ENCODE results near the gene MYH15. TPM values are rescaled to one million over a fixed set of nuclear protein-coding genes. Genes with fewer than 3 reads are reported as not detected.

The MYH15 gene
- total RNA-seq, 4 donors from 2014 or later = 0.10 to 0.27 (median 0.13) TPM; not detected in 1

- H3K4me1 ChIP-seq = no peaks in the 10 kb centered on the region
- intact Hi-C loops (cut with DNase I; ENCODE audit: low total_unique reads) = no loop called here
These were observed 68.9 kb downstream of the MYH15 start for GRCh38 chr3:108441518-108441917.

GRCh38 chr3:108441071-108441507 is 69.3 kb downstream of the MYH15 start:
- H3K9me3 ChIP-seq = no peaks in the 10 kb centered on the region
- no peaks in the 10 kb centered on the region for H3K36me3 ChIP-seq
- intact Hi-C loops (cut with DNase I; ENCODE audit: low total_unique reads) = no loop called here
- H3K27me3 ChIP-seq = no peaks in the 10 kb centered on the region
- ATAC-seq (no peak), DNase-seq (no peak)
- no peak for TF ChIP-seq CTCF (IDR thresholded peaks at IDR 0.05 in 4 of 5, conservative IDR thresholded peaks at IDR 0.05 in 1 of 5)
- TF ChIP-seq POLR2A (IDR thresholded peaks at IDR 0.05) = no peak
- H3K4me1 ChIP-seq = no peaks in the 10 kb centered on the region
- in situ Hi-C loops (cut with MboI; ENCODE audit: low sequenced_read_pairs in 4 of 4) = no loop called here
- no peak overlapping the region for H3K4me3 ChIP-seq
- no peak overlapping the region for H3K27ac ChIP-seq

More at GRCh38 chr3:108441518-108441917, 68.9 kb downstream of the MYH15 start:
- no peak overlapping the region for H3K4me3 ChIP-seq
- DNase-seq (no peak), ATAC-seq (no peak)
- H3K36me3 ChIP-seq = no peaks in the 10 kb centered on the region
- in situ Hi-C loops (cut with MboI; ENCODE audit: low sequenced_read_pairs in 4 of 4) = no loop called here
- H3K27me3 ChIP-seq = no peaks in the 10 kb centered on the region
- no peak overlapping the region for H3K27ac ChIP-seq
- H3K9me3 ChIP-seq = no peaks in the 10 kb centered on the region
- TF ChIP-seq CTCF (IDR thresholded peaks at IDR 0.05 in 4 of 5, conservative IDR thresholded peaks at IDR 0.05 in 1 of 5) = no peak
- no peak for TF ChIP-seq POLR2A (IDR thresholded peaks at IDR 0.05)

GRCh38 chr3:108438542-108438941 is 71.9 kb downstream of the MYH15 start:
- Histone ChIP-seq H3K4me1 (no peaks in the 10 kb centered on the region), H3K27ac (no peak overlapping the region), H3K4me3 (no peak overlapping the region), H3K27me3 (no peaks in the 10 kb centered on the region), H3K36me3 (no peaks in the 10 kb centered on the region), H3K9me3 (no peaks in the 10 kb centered on the region)
- ATAC-seq (no peak), DNase-seq (no peak)
- TF ChIP-seq CTCF (IDR thresholded peaks at IDR 0.05 in 4 of 5, conservative IDR thresholded peaks at IDR 0.05 in 1 of 5) (no peak), POLR2A (IDR thresholded peaks at IDR 0.05) (no peak)
- in situ Hi-C loops (cut with MboI; ENCODE audit: low sequenced_read_pairs in 4 of 4) = no loop called here
- intact Hi-C loops (cut with DNase I; ENCODE audit: low total_unique reads) = no loop called here

GRCh38 chr3:108437439-108437838 is 73.0 kb downstream of the MYH15 start:
- no peaks in the 10 kb centered on the region for H3K36me3 ChIP-seq
- no peaks in the 10 kb centered on the region for H3K27me3 ChIP-seq
- intact Hi-C loops (cut with DNase I; ENCODE audit: low total_unique reads) (no loop called here), in situ Hi-C loops (cut with MboI; ENCODE audit: low sequenced_read_pairs in 4 of 4) (no loop called here)
- no peak overlapping the region for H3K27ac ChIP-seq
- DNase-seq (no peak), ATAC-seq (no peak)
- no peak for TF ChIP-seq CTCF (IDR thresholded peaks at IDR 0.05 in 4 of 5, conservative IDR thresholded peaks at IDR 0.05 in 1 of 5)
- TF ChIP-seq POLR2A (IDR thresholded peaks at IDR 0.05) = no peak
- H3K4me3 ChIP-seq = no peak overlapping the region
- H3K4me1 ChIP-seq = no peaks in the 10 kb centered on the region
- H3K9me3 ChIP-seq = no peaks in the 10 kb centered on the region

- H3K27ac ChIP-seq = no peak overlapping the region
- H3K4me3 ChIP-seq = no peak overlapping the region
- DNase-seq = no peak
- H3K36me3 ChIP-seq = no peaks in the 10 kb centered on the region
- in situ Hi-C loops (cut with MboI; ENCODE audit: low sequenced_read_pairs in 4 of 4) = no loop called here
- ATAC-seq = no peak
- no peak for TF ChIP-seq POLR2A (IDR thresholded peaks at IDR 0.05)
- TF ChIP-seq CTCF (IDR thresholded peaks at IDR 0.05 in 4 of 5, conservative IDR thresholded peaks at IDR 0.05 in 1 of 5) = no peak
- H3K27me3 ChIP-seq = no peaks in the 10 kb centered on the region
- no peaks in the 10 kb centered on the region for H3K9me3 ChIP-seq
- H3K4me1 ChIP-seq = no peaks in the 10 kb centered on the region
- intact Hi-C loops (cut with DNase I; ENCODE audit: low total_unique reads) = no loop called here
These were observed 76.5 kb downstream of the MYH15 start for GRCh38 chr3:108433928-108434327.

Measured in gastrocnemius medialis (tissue), 4 donors.